Breast epithelium (tissue), 3 donors: Measurements from ENCODE around the gene SLC2A3.

Source experiments
- POLR2A ChIP-seq: fragments of 450-650 bp; IDR thresholded peaks from one replicate; pipeline ENCODE4 v1.6.1; 2016; ENCODE audit warnings: antibody characterized with exemption, mild to moderate bottlenecking, moderate library complexity
- TF ChIP-seq, protein P1 (sequence below), 3 donors: fragments of 450-650 bp; IDR thresholded peaks; one replicate each; pipeline ENCODE4 v1.5.1; 2016 to 2017; ENCODE audit warnings: antibody characterized with exemption in 3 of 3, mild to moderate bottlenecking in 3 of 3, moderate library complexity in 3 of 3

DNA sequence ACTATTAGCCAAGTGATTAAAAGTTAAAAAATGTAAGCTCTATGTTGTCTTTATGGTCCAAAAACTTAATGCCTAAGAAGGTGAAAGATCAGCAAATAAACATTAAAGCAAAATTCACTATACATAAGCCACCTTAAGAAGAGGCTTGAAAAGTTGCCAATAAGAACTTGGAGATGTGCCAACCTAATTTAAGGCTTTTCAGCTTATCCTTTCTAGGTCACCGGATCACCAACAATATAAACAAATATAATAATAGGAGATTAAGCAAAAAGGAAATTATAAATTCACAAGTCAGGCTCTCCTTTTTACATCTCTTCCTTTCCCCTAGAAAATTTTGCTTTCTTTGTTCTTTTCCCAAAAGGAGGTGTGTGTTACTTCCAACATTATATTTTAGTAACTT, 30.9 kb downstream of the SLC2A3 start:
- no peak for TF ChIP-seq POLR2A
- TF ChIP-seq, protein P1, sequence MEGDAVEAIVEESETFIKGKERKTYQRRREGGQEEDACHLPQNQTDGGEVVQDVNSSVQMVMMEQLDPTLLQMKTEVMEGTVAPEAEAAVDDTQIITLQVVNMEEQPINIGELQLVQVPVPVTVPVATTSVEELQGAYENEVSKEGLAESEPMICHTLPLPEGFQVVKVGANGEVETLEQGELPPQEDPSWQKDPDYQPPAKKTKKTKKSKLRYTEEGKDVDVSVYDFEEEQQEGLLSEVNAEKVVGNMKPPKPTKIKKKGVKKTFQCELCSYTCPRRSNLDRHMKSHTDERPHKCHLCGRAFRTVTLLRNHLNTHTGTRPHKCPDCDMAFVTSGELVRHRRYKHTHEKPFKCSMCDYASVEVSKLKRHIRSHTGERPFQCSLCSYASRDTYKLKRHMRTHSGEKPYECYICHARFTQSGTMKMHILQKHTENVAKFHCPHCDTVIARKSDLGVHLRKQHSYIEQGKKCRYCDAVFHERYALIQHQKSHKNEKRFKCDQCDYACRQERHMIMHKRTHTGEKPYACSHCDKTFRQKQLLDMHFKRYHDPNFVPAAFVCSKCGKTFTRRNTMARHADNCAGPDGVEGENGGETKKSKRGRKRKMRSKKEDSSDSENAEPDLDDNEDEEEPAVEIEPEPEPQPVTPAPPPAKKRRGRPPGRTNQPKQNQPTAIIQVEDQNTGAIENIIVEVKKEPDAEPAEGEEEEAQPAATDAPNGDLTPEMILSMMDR (IDR thresholded peaks at IDR 0.05) = no peak
